PC-9 (cell line): ENCODE data around the gene BTBD18. TPM values are rescaled to one million over a fixed set of nuclear protein-coding genes. Genes with fewer than 3 reads are reported as not detected.
A peak's percentile ranks its signal among the peaks of the same experiment; 100 is the strongest.

Source experiments
- BruUV-seq: library from RNA; stranded (reverse); fragments of 400-500 nt; replicated peaks from 2 replicates; lab custom pipeline; 2021; lab: Mats Ljungman, UMichigan
- CTCF ChIA-PET: fragments of 300-600 bp; sonication (Branson Sonifier 250); formaldehyde crosslinking; loops from one replicate; lab custom pipeline; 2022; ENCODE audit warnings: antibody characterized with exemption; lab: Charles Lee
- POLR2A ChIA-PET: fragments of 300-600 bp; sonication (Branson Sonifier 250); formaldehyde crosslinking; loops from one replicate; lab custom pipeline; 2022; ENCODE audit warnings: antibody characterized with exemption; ENCODE audit not compliant: unreplicated experiment; lab: Charles Lee
- DNase-seq, 2 experiments: peaks; one replicate each; pipeline versions ENCODE4 v3.0.0 to v3.0.0-alpha.2; 2015 to 2022; ENCODE audit warnings: mixed read lengths in 1 of 2
- H2AFZ ChIP-seq: fragments of 200-600 bp; sonication (generic); 2 replicates; pipeline ENCODE4 v1.8.1; 2017; ENCODE audit warnings: antibody characterized with exemption
- H3F3A ChIP-seq: fragments of 200-600 bp; sonication (generic); 2 replicates; pipeline ENCODE4 v1.8.1; 2017; ENCODE audit warnings: antibody characterized with exemption, mild to moderate bottlenecking, low read depth; ENCODE audit not compliant: insufficient read depth
- H3K27ac ChIP-seq: fragments of 200-600 bp; sonication (generic); 2 replicates; pipeline ENCODE4 v1.6.1; 2016; ENCODE audit warnings: mixed run types
- H3K27me3 ChIP-seq: fragments of 200-600 bp; sonication (generic); 2 replicates; pipeline ENCODE4 v1.6.1; 2016; ENCODE audit warnings: low read depth, mixed run types; ENCODE audit not compliant: insufficient read depth
- H3K36me3 ChIP-seq: fragments of 200-600 bp; sonication (generic); 2 replicates; pipeline ENCODE4 v1.6.1; 2016; ENCODE audit warnings: low read depth, mixed run types
- H3K4me1 ChIP-seq: fragments of 200-600 bp; sonication (generic); replicated peaks from 2 replicates; pipeline ENCODE4 v1.6.1; 2016; ENCODE audit warnings: mixed run types; ENCODE audit not compliant: insufficient read depth
- H3K4me2 ChIP-seq: fragments of 200-600 bp; sonication (generic); 2 replicates; pipeline ENCODE4 v1.6.1; 2017; ENCODE audit warnings: mixed run types
- H3K4me3 ChIP-seq: fragments of 200-600 bp; sonication (generic); 2 replicates; pipeline ENCODE4 v1.6.1; 2016; ENCODE audit warnings: mixed run types
- H3K79me2 ChIP-seq: fragments of 200-600 bp; sonication (generic); 2 replicates; pipeline ENCODE4 v1.6.1; 2017; ENCODE audit warnings: low read depth, mixed run types
- H3K9me2 ChIP-seq: fragments of 200-600 bp; sonication (generic); 2 replicates; pipeline ENCODE4 v1.8.1; 2017; ENCODE audit warnings: mild to moderate bottlenecking; ENCODE audit not compliant: insufficient read depth
- H3K9me3 ChIP-seq: fragments of 200-600 bp; sonication (generic); 2 replicates; pipeline ENCODE4 v1.8.1; 2016; ENCODE audit warnings: low read depth; ENCODE audit not compliant: insufficient read depth
- H4K20me1 ChIP-seq: fragments of 200-600 bp; sonication (generic); 2 replicates; pipeline ENCODE4 v1.8.1; 2017; ENCODE audit not compliant: insufficient read depth
- EZH2 ChIP-seq: fragments of 200-600 bp; sonication (generic); IDR thresholded peaks from 2 replicates; pipeline ENCODE4 v1.8.0; 2017; ENCODE audit warnings: antibody characterized with exemption, low read depth
- intact Hi-C: fragments of 100-400 bp; cut with micrococcal nuclease; formaldehyde crosslinking; loops from one replicate; pipeline ENCODE4 v1.10.0; 2022; ENCODE audit not compliant: unreplicated experiment
- total RNA-seq: library from RNA; stranded (reverse); gene quantifications from 2 replicates; pipeline ENCODE4 v1.2.3, GENCODE V29; 2021
- TF ChIP-seq, protein P1 (sequence below): fragments of 200-600 bp; sonication (generic); conservative IDR thresholded peaks from 2 replicates; pipeline ENCODE4 v1.6.1; 2017; ENCODE audit warnings: mixed run types, antibody characterized with exemption, mild to moderate bottlenecking, moderate library complexity

BTBD18 gene
- total RNA-seq, 1 experiment from 2014 or later: not detected

DNA sequence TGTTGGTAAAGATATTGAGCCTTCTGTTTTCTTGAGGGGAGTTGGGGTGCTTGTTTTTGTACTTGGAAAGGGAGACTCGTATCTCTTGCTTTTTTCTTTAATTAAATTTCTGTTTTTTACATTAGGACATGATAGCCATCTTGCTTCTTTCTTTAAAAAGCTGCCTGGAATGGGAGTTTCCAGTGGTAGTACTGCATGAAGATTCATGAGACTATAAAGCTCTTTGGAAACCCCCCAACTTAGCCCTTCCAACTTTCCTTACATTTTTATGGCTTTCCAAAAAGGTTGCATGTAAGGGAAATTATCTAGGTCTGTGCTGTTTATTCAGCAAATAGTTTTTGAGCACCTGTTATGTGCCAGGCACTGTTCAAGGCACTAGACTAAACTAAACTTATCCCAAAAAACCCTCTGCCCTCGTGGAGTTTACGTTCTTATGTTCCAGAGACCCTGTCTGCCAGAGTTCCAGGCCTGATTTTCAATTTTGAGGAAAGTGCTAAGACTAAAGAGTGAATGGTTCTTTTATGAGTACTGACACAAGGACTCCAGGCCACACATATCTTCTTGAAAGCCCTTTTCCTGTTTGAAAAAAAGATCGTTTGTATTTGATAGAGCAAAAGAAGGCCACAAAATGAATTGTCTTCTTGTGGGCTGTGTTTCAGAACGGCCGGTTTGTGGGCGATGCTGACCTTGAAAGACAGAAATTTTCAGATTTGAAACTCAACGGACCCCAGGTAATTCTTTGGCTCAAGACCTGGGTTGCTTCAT is 41.9 kb upstream of the BTBD18 start:
- no peaks in the 10 kb centered on the region for H3K27me3 ChIP-seq
- no TSS peak for BruUV-seq
- H3K9me3 ChIP-seq: no peaks in the 10 kb centered on the region
- no peaks in the 10 kb centered on the region for H3K9me2 ChIP-seq
- H3F3A ChIP-seq: peaks cover 36% of the 10 kb centered on the region
- CTCF ChIA-PET: no interaction called here
- TF ChIP-seq EZH2: no peak
- TF ChIP-seq, protein P1, sequence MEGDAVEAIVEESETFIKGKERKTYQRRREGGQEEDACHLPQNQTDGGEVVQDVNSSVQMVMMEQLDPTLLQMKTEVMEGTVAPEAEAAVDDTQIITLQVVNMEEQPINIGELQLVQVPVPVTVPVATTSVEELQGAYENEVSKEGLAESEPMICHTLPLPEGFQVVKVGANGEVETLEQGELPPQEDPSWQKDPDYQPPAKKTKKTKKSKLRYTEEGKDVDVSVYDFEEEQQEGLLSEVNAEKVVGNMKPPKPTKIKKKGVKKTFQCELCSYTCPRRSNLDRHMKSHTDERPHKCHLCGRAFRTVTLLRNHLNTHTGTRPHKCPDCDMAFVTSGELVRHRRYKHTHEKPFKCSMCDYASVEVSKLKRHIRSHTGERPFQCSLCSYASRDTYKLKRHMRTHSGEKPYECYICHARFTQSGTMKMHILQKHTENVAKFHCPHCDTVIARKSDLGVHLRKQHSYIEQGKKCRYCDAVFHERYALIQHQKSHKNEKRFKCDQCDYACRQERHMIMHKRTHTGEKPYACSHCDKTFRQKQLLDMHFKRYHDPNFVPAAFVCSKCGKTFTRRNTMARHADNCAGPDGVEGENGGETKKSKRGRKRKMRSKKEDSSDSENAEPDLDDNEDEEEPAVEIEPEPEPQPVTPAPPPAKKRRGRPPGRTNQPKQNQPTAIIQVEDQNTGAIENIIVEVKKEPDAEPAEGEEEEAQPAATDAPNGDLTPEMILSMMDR: no peak
- no peak for DNase-seq
- no peak overlapping the region for H3K4me3 ChIP-seq
- POLR2A ChIA-PET: interaction anchor here (0.7 kb wide), 1 partner anchor 12 kb away, joined by 17 read pairs; no protein-coding TSS in a partner anchor
- peaks cover 93% of the 10 kb centered on the region for H3K79me2 ChIP-seq
- peak overlapping the region; percentile 49 for H3K27ac ChIP-seq
- no peaks in the 10 kb centered on the region for H4K20me1 ChIP-seq
- peak overlapping the region; percentile 26; the same call in 1 of the 2 replicates for H3K4me2 ChIP-seq
- intact Hi-C loops: no loop called here
- H3K4me1 ChIP-seq: peaks cover 51% of the 10 kb centered on the region
- peaks cover 62% of the 10 kb centered on the region for H3K36me3 ChIP-seq
- H2AFZ ChIP-seq: no peak overlapping the region

DNA sequence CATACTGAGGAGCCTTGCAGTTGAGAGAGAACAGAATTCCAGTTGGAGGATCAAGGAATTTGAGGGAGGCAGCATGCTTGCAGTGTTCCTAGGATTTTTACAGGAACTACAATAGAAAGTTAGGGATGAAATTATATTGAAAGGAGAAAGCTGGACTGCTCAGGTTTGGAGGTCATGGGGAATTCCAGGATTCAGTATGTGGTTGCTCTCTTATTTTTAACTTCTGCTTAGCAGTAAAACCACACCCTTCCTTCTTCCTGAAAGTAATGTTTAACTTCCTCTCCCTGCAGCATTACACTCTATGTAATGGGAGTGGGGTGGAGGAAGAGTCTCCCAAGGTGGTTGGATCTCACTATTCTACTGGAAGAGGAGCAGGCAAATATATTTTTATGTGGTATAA is 41.3 kb upstream of the BTBD18 start:
- Histone ChIP-seq H3K27me3 (no peaks in the 10 kb centered on the region), H3F3A (peaks cover 30% of the 10 kb centered on the region), H3K27ac (peak overlapping the region; percentile 49), H3K4me1 (peaks cover 51% of the 10 kb centered on the region), H3K9me3 (no peaks in the 10 kb centered on the region), H4K20me1 (peaks cover 2% of the 10 kb centered on the region; the same call in 1 of the 2 replicates), H3K79me2 (peaks cover 94% of the 10 kb centered on the region), H3K9me2 (no peaks in the 10 kb centered on the region), H3K4me2 (peak overlapping the region; percentile 26), H2AFZ (no peak overlapping the region), H3K4me3 (no peak overlapping the region), H3K36me3 (peaks cover 63% of the 10 kb centered on the region)
- ChIA-PET CTCF (no interaction called here), POLR2A (interaction anchor here (0.6 to 0.7 kb wide), 3 partner anchors 11 to 131 kb away, joined by 4 to 17 read pairs (median 5); partner anchors contain the start of gene SELENOH)
- intact Hi-C loops: no loop called here
- no TSS peak for BruUV-seq
- TF ChIP-seq, protein P1: no peak
- TF ChIP-seq EZH2: no peak
- DNase-seq: no peak

DNA sequence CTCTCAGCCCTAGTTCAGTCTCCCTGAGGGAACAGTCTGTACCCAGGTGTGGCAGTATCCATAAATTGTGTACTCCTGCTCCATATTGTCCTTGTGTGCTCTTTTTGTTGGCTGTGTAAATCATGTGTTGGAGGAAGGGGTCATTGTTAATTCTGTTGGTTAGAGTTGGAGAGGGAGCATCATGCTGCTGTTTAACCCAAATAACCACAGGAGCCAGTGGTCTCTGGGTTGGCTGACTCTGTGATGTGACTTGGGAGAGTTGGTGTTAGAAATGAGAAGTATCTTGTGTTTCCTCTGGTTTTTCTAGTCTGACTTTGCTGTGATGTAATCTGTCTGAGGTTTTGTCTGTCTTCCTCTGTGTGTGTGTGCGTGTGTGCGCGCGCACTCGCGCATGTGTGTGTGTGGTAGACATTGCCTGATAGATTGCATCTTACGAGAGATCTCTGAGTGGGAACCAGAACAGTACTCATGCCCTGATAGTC is 40.5 kb upstream of the BTBD18 start:
- intact Hi-C loops: no loop called here
- BruUV-seq: no TSS peak
- Histone ChIP-seq H3F3A (peaks cover 22% of the 10 kb centered on the region), H3K36me3 (peaks cover 68% of the 10 kb centered on the region), H3K4me2 (peak overlapping the region; percentile 26; the same call in 1 of the 2 replicates), H2AFZ (no peak overlapping the region), H3K27me3 (no peaks in the 10 kb centered on the region), H3K27ac (peak overlapping the region; percentile 49), H4K20me1 (peaks cover 3% of the 10 kb centered on the region; the same call in 1 of the 2 replicates), H3K4me1 (peaks cover 54% of the 10 kb centered on the region), H3K4me3 (no peak overlapping the region), H3K9me2 (no peaks in the 10 kb centered on the region), H3K9me3 (no peaks in the 10 kb centered on the region), H3K79me2 (peaks cover 98% of the 10 kb centered on the region)
- ChIA-PET POLR2A (interaction anchor here (0.6 kb wide), 2 partner anchors 51 to 130 kb away, joined by 4 to 5 read pairs; partner anchors contain the start of gene SELENOH), CTCF (interaction anchor here (1.0 kb wide), 1 partner anchor 27 kb away, joined by 3 read pairs; no protein-coding TSS in a partner anchor)
- TF ChIP-seq, protein P1: no peak
- TF ChIP-seq EZH2: no peak
- DNase-seq: peak in 1 of 2 experiments; percentile 36
